Measurements from ENCODE around the gene MDP1.
"Not testable (repeated sequence)": the region's sequence is repeated elsewhere in the genome, so short reads cannot be mapped to it uniquely, and the experiment has no call there.

The MDP1 gene

GRCh38 chr14:24204163-24205146, 11.4 kb downstream of the MDP1 start:
- H3K4me3 ChIP-seq (replicated peaks; ENCODE audit: low read depth, low read length), result no peak overlapping the region
- no peak for TF ChIP-seq CTCF (IDR thresholded peaks at IDR 0.05; ENCODE audit: low read depth, low read length, missing control alignments)
- no peak for DNase-seq (ENCODE audit: extremely low read depth, low read depth)

GRCh38 chr14:24203249-24203886, 12.5 kb downstream of the MDP1 start:
- H3K4me3 ChIP-seq (replicated peaks; ENCODE audit: low read depth, low read length); DNase-seq (ENCODE audit: extremely low read depth, low read depth): not testable (repeated sequence)

GRCh38 chr14:24202538-24202937, 13.3 kb downstream of the MDP1 start:
- H3K4me3 ChIP-seq (replicated peaks; ENCODE audit: low read depth, low read length); DNase-seq (ENCODE audit: extremely low read depth, low read depth): not testable (repeated sequence)

GRCh38 chr14:24198814-24199524, 16.9 kb downstream of the MDP1 start:
- no peak overlapping the region for H3K4me3 ChIP-seq (replicated peaks; ENCODE audit: low read depth, low read length)
- no peak for DNase-seq (ENCODE audit: extremely low read depth, low read depth)
- no peak for TF ChIP-seq CTCF (IDR thresholded peaks at IDR 0.05; ENCODE audit: low read depth, low read length, missing control alignments)

- TF ChIP-seq CTCF (IDR thresholded peaks at IDR 0.05; ENCODE audit: low read depth, low read length, missing control alignments), result no peak
- peak overlapping the region; percentile 89; the same call in 1 of the 2 replicates for H3K4me3 ChIP-seq (replicated peaks; ENCODE audit: low read depth, low read length)
- DNase-seq (ENCODE audit: extremely low read depth, low read depth), result no peak
Observed at GRCh38 chr14:24197056-24197450, 18.8 kb downstream of the MDP1 start.

- peak overlapping the region; percentile 89 for H3K4me3 ChIP-seq (replicated peaks; ENCODE audit: low read depth, low read length)
- no peak for TF ChIP-seq CTCF (IDR thresholded peaks at IDR 0.05; ENCODE audit: low read depth, low read length, missing control alignments)
- DNase-seq (ENCODE audit: extremely low read depth, low read depth), result no peak
Observed at GRCh38 chr14:24196071-24197055, 19.5 kb downstream of the MDP1 start.

Data from HFF-Myc (cell line).